IPS-18c (cell line): Measurements from ENCODE around the gene CFI.

ENCODE experiments used
- H3K4me3 ChIP-seq: 2 replicates; pipeline ENCODE4 v1.7.0; 2013; ENCODE audit warnings: low read depth, mild to moderate bottlenecking, low read length, moderate library complexity; ENCODE audit not compliant: insufficient read depth
- H3K9me3 ChIP-seq: one replicate; pipeline ENCODE4 v1.6.1; 2013; ENCODE audit warnings: mild to moderate bottlenecking, low read length, moderate library complexity; ENCODE audit not compliant: control insufficient read depth, insufficient read depth

CFI gene

GRCh38 chr4:109713500-109713899 is 88.3 kb downstream of the CFI start:
- no peak overlapping the region for H3K4me3 ChIP-seq
- no peaks in the 10 kb centered on the region for H3K9me3 ChIP-seq

DNA sequence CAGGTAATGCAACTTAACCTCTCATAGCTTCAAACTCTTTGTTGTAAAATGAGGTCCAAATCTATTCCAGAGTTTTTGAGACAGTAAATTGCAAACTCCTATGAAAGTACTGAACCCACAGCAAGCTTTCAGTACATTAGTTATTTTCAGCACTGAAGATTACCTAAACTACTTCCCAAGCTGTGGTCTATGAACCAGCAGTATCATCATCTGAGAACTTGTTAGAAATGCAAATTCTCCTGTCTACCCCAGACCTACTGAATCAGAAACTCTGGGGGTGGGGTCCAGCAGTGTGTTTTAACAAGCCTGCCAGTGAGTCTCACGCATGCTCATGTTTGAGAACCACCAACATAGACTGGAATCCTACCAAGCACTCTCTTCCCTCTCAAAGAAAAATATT is 92.8 kb downstream of the CFI start:
- Histone ChIP-seq H3K4me3 (no peak overlapping the region), H3K9me3 (no peaks in the 10 kb centered on the region)

DNA sequence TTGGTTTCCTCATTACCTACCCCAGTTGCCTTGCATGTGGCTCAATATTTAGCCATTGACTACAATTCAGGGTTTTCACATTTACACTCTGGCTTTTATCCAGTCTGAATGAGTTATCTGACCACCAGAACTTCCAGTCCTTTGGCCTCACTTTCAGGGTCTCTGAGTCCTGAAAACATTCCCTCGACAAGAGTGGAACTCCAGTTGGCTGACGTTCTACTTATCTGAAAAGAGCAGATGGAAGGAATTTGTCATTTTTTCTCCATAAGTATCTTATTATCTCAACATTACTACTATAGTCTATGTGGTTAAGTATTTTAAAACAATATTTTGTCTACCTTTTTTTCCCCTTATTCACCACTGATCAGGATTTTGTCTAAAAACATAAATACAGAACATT is 93.4 kb downstream of the CFI start:
- no peaks in the 10 kb centered on the region for H3K9me3 ChIP-seq
- H3K4me3 ChIP-seq: no peak overlapping the region

DNA sequence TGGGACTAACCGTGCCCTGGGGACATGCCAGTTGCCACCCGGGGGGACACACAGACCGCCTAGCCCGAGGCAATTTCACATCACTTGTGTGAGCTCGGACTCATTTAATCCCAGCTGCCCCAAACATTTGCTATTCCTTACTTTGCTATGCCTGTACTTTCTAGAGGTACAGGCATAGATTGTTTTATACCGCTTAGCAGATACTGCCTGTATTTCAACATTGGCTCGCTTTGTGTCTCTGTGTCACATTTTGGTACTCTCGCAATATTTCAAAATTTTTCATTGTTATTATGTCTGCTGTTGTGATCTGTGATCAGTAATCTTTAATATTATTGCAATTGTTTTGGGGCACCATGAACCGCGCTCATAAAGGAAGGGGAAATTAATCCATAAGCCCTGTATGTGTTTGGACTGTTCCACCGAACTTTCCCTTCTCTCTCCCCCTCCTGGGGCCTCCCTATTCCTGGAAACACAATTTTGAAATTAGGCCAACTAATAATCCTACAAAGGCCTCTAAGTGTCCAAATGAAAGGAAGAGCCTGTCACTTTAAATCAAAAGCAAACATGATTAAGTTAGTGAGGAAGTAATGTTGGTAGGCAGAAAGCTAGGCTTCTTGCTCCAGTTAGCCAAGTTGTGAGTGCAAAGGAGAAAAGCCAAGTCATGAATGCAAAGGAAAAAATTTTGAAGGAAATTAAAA is 98.0 kb downstream of the CFI start:
- H3K9me3 ChIP-seq: no peaks in the 10 kb centered on the region
- peak overlapping the region; percentile 91 for H3K4me3 ChIP-seq

GRCh38 chr4:109702950-109703663 is 98.7 kb downstream of the CFI start, which contains the start of gene CASP6:
Gene CASP6 (minus strand): TSS chr4:109703445. CDS start chr4:109703395, 50 bp downstream.
- Histone ChIP-seq H3K4me3 (peak within 1 kb of the TSS; percentile 91), H3K9me3 (no peaks in the 10 kb centered on the region)

DNA sequence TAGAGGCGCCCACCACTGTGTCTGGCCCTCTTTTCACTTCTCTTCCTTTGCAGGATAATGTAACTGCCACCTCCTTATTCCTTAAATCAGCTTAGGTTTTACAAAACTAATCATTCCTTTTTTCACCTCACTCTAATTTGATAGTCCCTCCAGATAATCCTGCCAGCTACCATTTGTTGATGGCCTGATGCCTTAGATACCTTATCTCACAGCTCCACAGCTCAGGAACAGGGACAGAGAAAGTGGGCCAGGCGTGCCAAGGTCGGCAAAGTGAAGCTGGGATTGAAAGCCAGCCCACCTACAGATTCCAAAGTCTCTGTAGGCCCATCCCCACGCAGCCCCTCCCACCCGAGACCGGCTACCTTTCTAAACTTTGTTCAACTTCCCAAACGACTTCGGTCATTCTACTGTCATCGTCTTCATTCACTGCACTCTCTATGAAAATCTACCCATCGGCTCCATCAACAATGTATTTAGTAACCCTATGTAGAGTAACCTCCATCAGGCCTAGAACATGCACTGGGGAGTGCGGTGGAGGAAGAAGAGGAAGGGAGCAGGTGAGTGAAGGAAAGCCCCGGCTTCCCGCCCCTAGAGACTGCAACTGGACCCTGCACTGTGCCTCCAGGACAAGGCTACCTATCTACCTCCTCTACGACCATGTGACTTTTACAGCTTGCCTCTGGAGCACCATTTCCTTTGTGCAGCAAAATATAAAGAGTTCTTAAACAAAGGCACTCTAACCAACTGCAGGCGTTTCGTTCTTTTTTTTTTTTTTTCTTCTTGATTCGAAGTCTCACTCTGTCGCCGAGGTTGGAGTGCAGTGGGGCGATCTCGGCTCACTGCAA is 100.0 kb downstream of the CFI start:
- Histone ChIP-seq H3K9me3 (no peaks in the 10 kb centered on the region), H3K4me3 (peak overlapping the region; percentile 91; the same call in 1 of the 2 replicates)

DNA sequence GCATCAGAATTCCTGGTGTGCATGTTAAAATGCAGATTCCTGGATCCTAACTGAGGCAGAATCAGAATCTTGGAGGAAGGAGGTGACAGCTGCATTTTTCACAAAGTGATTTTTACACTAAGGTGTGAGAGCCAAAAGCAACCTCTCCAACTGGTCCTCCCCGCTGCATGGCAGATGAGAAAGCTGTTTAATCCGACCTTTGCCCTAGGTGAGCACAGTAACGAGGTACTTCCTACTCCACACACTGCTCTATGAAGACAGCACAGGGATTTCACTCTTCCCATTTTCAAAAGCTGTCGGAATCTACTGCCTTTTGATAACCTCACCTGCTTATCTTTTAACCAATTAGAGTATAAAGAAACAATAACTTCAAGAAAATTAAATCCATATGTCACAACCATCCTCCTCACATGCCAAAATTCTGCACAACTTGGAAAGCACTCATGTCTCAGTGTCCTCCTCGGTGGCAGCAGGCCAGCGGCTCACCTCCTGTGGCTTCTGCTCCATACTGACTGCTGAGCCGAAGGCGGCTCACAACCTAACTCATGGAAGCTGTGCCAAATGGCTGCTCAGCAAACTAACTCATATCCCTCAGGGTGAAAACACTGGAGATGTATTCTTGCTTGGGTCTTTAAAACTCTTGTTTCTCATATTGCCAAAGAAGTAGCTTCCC is 102.1 kb downstream of the CFI start:
- Histone ChIP-seq H3K4me3 (no peak overlapping the region), H3K9me3 (no peaks in the 10 kb centered on the region)

- Histone ChIP-seq H3K9me3 (no peaks in the 10 kb centered on the region), H3K4me3 (no peak overlapping the region)
These were observed 103.1 kb downstream of the CFI start for GRCh38 chr4:109698656-109699055.

- Histone ChIP-seq H3K9me3 (no peaks in the 10 kb centered on the region), H3K4me3 (no peak overlapping the region)
These were observed 110.3 kb downstream of the CFI start for GRCh38 chr4:109691411-109691920.
